Measurements from ENCODE around the gene EPB41L4B.

The EPB41L4B gene

DNA sequence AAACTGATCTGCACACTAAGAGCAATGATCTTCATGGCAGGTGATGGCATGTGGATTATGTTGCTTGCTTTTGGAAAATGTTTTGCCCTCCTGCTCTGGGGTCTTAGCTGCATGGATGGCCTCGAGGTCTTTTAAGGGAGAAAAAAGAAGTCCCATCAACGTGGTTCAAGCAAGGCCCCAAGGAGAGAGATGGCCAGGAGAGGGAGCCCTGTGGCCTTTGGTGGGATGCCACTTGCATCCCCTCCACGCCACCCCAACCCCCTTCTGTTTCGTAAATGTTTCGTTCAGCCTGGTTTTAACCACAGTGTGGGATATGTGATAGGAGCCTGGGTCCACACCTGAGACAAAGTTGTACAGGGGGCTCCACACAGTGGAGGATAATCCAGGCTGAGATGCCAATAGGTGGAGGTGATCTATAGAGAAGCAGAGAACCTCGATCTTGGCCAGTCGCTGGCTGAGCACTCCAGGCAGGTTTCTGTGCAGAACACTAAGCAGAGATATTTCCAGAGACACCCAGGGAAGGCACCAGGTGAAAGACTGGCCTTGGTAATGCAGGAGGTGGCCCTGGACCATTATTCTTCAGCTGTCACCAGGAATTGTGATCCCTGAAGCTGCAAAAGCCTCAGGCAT lies 128.0 kb downstream of the EPB41L4B start:
- TF ChIP-seq, protein P1, sequence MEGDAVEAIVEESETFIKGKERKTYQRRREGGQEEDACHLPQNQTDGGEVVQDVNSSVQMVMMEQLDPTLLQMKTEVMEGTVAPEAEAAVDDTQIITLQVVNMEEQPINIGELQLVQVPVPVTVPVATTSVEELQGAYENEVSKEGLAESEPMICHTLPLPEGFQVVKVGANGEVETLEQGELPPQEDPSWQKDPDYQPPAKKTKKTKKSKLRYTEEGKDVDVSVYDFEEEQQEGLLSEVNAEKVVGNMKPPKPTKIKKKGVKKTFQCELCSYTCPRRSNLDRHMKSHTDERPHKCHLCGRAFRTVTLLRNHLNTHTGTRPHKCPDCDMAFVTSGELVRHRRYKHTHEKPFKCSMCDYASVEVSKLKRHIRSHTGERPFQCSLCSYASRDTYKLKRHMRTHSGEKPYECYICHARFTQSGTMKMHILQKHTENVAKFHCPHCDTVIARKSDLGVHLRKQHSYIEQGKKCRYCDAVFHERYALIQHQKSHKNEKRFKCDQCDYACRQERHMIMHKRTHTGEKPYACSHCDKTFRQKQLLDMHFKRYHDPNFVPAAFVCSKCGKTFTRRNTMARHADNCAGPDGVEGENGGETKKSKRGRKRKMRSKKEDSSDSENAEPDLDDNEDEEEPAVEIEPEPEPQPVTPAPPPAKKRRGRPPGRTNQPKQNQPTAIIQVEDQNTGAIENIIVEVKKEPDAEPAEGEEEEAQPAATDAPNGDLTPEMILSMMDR (conservative IDR thresholded peaks at IDR 0.05; ENCODE audit: low read depth): peak; percentile 32
- no peak overlapping the region for H3K27ac ChIP-seq
- POLR2A ChIA-PET (ENCODE audit: low non-redundant PET): no interaction called here
- CTCF ChIA-PET: no interaction called here
- no peak for DNase-seq (ENCODE audit: low spot score)

DNA sequence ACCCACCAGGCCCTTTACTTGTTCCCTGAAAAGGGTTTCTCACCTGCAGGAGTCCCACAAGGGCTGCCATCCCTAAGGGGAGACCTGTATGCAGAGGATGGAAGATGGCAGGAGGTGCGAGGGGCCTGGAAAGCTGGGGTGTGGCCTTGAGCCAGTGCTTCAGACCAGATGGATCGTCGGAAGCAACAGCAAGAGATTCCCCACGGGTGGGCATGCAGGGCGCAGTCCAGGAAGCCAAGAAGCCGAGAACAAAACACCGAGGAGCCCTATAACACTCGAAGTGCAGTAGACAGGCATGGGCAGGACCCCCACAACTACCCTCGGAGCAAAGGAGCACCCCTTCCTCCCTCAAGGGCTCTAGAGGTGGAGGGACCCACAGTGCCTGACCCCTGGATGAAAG lies 129.1 kb downstream of the EPB41L4B start:
- ChIA-PET POLR2A (ENCODE audit: low non-redundant PET) (no interaction called here), CTCF (interaction anchor here (0.6 kb wide), 1 partner anchor 262 kb away, joined by 3 read pairs; no protein-coding TSS in a partner anchor)
- H3K27ac ChIP-seq: no peak overlapping the region

DNA sequence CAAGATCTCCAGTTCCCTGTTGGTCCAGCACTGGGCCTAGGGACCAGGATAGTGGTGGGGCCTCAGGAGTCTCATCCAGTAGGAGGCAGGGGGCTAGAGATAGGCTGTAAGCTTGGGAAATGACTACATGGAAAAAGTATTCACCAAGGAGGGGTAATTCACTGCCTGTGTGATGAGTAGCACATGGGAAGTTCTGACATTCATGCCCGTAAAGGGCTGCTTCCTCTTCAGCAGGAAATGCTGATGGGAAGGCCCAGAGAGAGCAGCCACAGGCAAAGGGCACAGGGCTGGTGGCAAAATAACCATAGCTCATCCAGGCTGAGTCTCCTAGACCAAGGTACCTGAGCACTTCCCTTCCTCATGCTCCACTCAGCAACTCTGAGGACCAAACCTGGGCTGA lies 130.7 kb downstream of the EPB41L4B start:
- no peak overlapping the region for H3K27ac ChIP-seq
- CTCF ChIA-PET: interaction anchor here (0.7 kb wide), 1 partner anchor 14 kb away, joined by 4 read pairs; no protein-coding TSS in a partner anchor
- POLR2A ChIA-PET (ENCODE audit: low non-redundant PET): no interaction called here
- TF ChIP-seq, protein P1 (conservative IDR thresholded peaks at IDR 0.05; ENCODE audit: low read depth): no peak
- DNase-seq (ENCODE audit: low spot score): no peak

More for the DNA sequence above, 129.1 kb downstream of the EPB41L4B start:
- TF ChIP-seq, protein P1 (conservative IDR thresholded peaks at IDR 0.05; ENCODE audit: low read depth): no peak
- no peak for DNase-seq (ENCODE audit: low spot score)

DNA sequence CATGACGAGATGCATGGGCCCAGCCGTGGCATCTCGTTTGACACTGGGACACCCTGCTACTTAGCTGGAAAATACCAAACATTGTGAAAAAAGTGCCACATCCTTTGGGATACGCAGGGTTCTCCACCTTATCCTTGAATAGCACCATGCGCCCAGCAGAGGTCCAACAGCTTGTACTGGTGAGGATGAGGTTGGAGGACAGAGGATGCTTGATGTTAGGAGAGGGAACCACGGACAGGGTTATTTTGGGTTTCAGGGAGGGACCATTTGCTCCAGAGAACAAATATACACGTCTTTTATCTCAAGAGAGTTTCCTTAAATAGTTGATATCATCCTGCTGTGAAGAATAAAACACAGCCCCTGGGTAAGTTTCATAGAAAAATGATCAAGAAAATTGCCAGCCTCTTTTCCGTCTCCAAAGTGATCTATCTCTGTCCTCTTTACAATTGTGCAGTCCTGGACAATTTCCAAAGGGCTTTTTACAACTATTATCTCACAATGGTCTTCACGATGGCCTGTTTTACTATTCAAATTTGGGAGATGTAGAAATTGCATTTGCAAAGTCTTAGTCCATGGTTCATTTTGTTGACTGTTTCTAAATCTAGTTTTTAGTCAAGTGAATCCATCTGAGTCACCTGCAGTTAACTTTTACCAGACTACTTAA lies 133.9 kb downstream of the EPB41L4B start:
- H3K27ac ChIP-seq: no peak overlapping the region
- ChIA-PET CTCF (interaction anchor here (0.6 to 0.7 kb wide), 2 partner anchors 237 to 1797 kb away, joined by 3 read pairs; no protein-coding TSS in a partner anchor), POLR2A (ENCODE audit: low non-redundant PET) (no interaction called here)
- TF ChIP-seq, protein P1 (conservative IDR thresholded peaks at IDR 0.05; ENCODE audit: low read depth): no peak
- DNase-seq (ENCODE audit: low spot score): no peak

DNA sequence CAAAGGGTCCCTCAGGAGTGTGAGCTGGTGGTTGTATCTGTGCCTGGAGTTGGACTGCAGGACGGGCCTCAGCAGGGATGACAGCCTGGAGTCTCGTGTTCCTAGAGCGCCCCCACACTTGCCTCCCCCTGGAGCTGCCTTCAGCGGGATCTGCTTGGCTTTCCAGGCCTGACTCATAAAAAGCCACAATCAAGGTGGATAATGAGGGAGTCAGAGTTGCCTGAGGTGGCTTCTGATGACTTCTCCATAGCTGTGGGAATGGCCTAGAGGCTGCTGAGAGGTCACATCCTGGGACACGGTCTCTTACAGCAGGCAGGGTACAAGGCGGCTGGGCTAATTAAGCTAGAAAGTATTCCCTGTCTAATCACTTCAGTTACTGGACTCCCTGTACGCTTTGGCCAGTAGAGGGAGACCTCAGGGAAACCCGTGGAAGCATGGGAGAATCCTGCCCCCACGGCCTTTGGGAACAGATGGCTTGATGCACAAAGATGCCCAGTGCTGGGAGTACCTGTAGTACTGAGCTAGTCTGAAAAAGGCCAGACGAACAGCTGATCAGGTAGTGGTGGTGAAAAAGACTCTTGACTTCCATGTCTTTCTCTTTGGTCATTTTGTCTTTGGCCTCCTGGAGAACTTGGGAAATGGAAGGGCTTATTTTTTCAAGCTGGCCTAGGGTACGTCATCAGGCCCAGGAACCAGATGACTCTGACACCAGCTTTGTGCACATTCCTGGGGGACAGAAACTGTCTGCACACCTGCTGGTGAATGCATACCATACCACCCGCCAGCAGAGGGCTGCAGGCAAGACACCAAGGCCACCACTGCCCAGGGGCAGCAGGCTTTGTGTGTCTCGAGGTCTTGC lies 137.7 kb downstream of the EPB41L4B start:
- H3K27ac ChIP-seq: no peak overlapping the region
- DNase-seq (ENCODE audit: low spot score): peak; percentile 64
- TF ChIP-seq, protein P1 (conservative IDR thresholded peaks at IDR 0.05; ENCODE audit: low read depth): peak; percentile 60
- ChIA-PET CTCF (interaction anchor here (0.6 to 2.0 kb wide), 29 partner anchors 9 to 482 kb away, joined by 3 to 16 read pairs (median 4); partner anchors contain the start of gene TMEM245), POLR2A (ENCODE audit: low non-redundant PET) (no interaction called here)

DNA sequence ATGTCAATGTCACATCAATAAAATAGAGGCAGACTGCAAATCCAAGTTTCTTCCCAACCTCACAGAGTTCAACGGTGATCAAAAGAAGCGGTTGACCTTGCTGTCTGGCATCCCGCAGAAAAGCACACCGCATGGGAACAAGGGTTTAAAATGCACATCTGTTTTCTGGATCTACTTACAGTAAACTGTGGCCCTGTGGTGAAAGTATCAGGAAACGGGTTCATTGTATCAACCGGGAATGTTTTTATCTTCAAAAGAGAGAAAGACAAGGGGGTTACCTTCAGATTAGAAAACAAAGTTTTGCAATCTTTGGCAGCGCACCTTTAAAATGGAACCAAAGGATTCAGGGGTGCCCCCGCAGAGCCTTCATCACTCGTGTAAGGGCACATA lies 138.3 kb downstream of the EPB41L4B start:
- POLR2A ChIA-PET (ENCODE audit: low non-redundant PET): no interaction called here
- TF ChIP-seq, protein P1 (conservative IDR thresholded peaks at IDR 0.05; ENCODE audit: low read depth): no peak
- no peak overlapping the region for H3K27ac ChIP-seq
- CTCF ChIA-PET: interaction anchor here (0.6 to 2.0 kb wide), 17 partner anchors 8 to 278 kb away, joined by 3 to 16 read pairs (median 4); partner anchors contain the start of gene TMEM245
- DNase-seq (ENCODE audit: low spot score): no peak
